ENCODE results near the gene IL2RA. TPM values are rescaled to one million over a fixed set of nuclear protein-coding genes. Genes with fewer than 3 reads are reported as not detected.
"Not testable (repeated sequence)": the region's sequence is repeated elsewhere in the genome, so short reads cannot be mapped to it uniquely, and the experiment has no call there.

IL2RA gene
- total RNA-seq, 1 donor from 2014 or later, result 4.3 TPM

GRCh38 chr10:6046773-6047611 lies 15.2 kb downstream of the IL2RA start:
- intact Hi-C loops (cut with DNase I), result no loop called here
- Histone ChIP-seq H3K4me3 (no peak overlapping the region), H3K4me1 (peaks cover 13% of the 10 kb centered on the region), H3K36me3 (no peaks in the 10 kb centered on the region), H3K27ac (no peak overlapping the region), H3K27me3 (no peaks in the 10 kb centered on the region), H3K9me3 (no peaks in the 10 kb centered on the region)
- no peak for TF ChIP-seq CTCF (IDR thresholded peaks at IDR 0.05)
- ATAC-seq, result no peak
- DNase-seq, result no peak

GRCh38 chr10:6045878-6046772 lies 16.0 kb downstream of the IL2RA start:
- no peak overlapping the region for H3K4me3 ChIP-seq
- H3K36me3 ChIP-seq, result no peaks in the 10 kb centered on the region
- H3K4me1 ChIP-seq, result peaks cover 5% of the 10 kb centered on the region
- no peaks in the 10 kb centered on the region for H3K27me3 ChIP-seq
- ATAC-seq (no peak), DNase-seq (no peak)
- no peak for TF ChIP-seq CTCF (IDR thresholded peaks at IDR 0.05)
- no peak overlapping the region for H3K27ac ChIP-seq
- intact Hi-C loops (cut with DNase I), result no loop called here
- no peaks in the 10 kb centered on the region for H3K9me3 ChIP-seq

- no peak overlapping the region for H3K4me3 ChIP-seq
- no peak overlapping the region for H3K27ac ChIP-seq
- DNase-seq (no peak), ATAC-seq (no peak)
- no peaks in the 10 kb centered on the region for H3K9me3 ChIP-seq
- H3K36me3 ChIP-seq, result no peaks in the 10 kb centered on the region
- H3K4me1 ChIP-seq, result peaks cover 3% of the 10 kb centered on the region
- TF ChIP-seq CTCF (IDR thresholded peaks at IDR 0.05), result no peak
- intact Hi-C loops (cut with DNase I), result no loop called here
- no peaks in the 10 kb centered on the region for H3K27me3 ChIP-seq
Measured at GRCh38 chr10:6045314-6045848, 16.8 kb downstream of the IL2RA start.

- H3K27me3 ChIP-seq, result no peaks in the 10 kb centered on the region
- DNase-seq (no peak), ATAC-seq (no peak)
- no peaks in the 10 kb centered on the region for H3K36me3 ChIP-seq
- no peaks in the 10 kb centered on the region for H3K4me1 ChIP-seq
- H3K9me3 ChIP-seq, result no peaks in the 10 kb centered on the region
- intact Hi-C loops (cut with DNase I), result no loop called here
- H3K4me3 ChIP-seq, result no peak overlapping the region
- TF ChIP-seq CTCF (IDR thresholded peaks at IDR 0.05), result no peak
- no peak overlapping the region for H3K27ac ChIP-seq
Measured at GRCh38 chr10:6044751-6045313, 17.3 kb downstream of the IL2RA start.

- Histone ChIP-seq H3K9me3 (no peaks in the 10 kb centered on the region), H3K36me3 (no peaks in the 10 kb centered on the region), H3K27ac (no peak overlapping the region), H3K27me3 (no peaks in the 10 kb centered on the region), H3K4me3 (no peak overlapping the region), H3K4me1 (no peaks in the 10 kb centered on the region)
- DNase-seq (no peak), ATAC-seq (no peak)
- intact Hi-C loops (cut with DNase I), result no loop called here
- TF ChIP-seq CTCF (IDR thresholded peaks at IDR 0.05), result no peak
Measured at GRCh38 chr10:6044060-6044459, 18.1 kb downstream of the IL2RA start.

- H3K27ac ChIP-seq; H3K4me1 ChIP-seq; H3K36me3 ChIP-seq; H3K27me3 ChIP-seq; DNase-seq; H3K4me3 ChIP-seq; H3K9me3 ChIP-seq; ATAC-seq; intact Hi-C loops (cut with DNase I): not testable (repeated sequence)
Measured at GRCh38 chr10:6043377-6043776, 18.8 kb downstream of the IL2RA start.

All from upper lobe of right lung (tissue), 1 donor.